GM21576 (cell line): ENCODE data around the gene GBP7.
"Not testable (repeated sequence)": the region's sequence is repeated elsewhere in the genome, so short reads cannot be mapped to it uniquely, and the experiment has no call there.

Experiments used
- ATAC-seq: cut with Tn5 transposase; IDR thresholded peaks from one replicate; pipeline ENCODE4 v1.9.1; 2021; ENCODE audit warnings: mild to moderate bottlenecking, moderate library complexity; ENCODE audit not compliant: unreplicated experiment

Gene GBP7

DNA sequence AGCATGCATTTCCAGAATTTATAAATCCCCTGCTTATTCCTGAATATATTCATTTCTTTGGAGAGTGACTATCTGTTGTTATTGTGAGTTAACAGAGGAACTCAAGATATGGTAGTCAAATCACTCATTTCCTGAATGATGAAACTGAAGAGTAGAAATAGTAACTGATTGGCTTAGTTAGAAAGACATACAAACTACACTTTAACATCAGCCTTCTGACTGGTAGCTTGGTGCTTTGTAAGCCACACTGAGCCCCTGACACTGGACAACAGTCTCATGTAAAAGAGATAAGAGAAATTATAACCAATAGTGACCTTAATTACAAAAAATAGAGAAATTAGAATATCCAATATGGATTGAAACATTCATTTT is 4.8 kb downstream of the GBP7 start:
- no peak for ATAC-seq

DNA sequence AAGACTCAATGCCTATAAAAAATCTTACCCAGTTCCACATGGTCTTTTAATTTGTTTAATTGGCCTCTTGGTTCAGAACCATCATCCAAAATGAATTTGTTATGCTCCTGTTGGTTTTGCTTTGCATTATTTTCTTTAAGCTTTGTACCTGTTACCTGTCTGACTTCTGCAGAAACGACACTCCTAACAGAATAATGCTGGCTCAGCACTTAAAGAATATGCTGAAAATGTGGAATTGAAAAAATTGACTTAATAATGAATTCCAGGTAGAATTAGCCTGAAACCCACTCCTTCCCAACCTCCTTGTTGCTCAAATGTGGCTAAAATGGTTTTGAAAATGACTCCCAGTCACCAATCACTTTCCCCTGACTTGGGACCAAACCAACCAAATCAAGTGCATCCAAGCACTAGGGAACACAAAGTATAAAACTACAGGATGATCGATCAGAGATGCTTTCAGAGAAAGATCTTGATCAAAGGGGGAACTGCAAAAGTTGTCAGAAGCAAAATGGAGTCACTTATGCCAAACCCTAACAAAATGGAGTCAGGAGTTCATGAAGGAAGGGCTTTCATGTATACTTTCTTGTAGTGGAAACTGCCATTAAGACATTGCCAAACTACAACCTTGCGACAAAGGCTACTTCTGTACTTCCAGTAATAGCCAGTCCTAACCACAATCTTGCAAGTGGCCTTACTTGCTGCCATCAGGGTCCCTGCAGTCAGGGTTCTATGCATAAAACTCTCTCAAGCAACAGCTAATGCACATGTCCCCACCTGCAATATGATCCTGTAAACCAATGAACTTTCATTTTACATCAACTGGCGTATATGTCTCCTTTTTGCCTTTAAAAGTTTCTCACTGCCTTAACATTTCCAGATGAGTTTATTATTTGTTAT is 5.4 kb downstream of the GBP7 start:
- no peak for ATAC-seq

DNA sequence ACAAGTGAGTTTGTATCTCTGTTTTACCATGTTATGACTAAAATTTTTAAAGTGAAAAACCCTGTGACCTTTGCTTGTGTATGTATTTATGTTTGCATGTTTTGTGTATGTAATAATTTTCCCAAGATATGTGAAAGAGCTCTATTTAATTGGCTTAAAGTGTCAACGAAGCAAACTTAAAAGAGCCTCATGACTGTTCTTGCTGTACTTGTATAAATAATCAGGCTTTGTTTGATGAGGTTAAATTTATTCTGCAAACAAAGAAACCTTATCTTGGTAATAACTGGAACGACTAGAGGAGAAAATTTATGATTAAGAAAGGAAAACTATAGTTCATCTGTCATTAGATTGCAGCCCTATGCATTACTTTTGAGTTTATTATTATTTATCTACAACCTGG is 6.6 kb downstream of the GBP7 start:
- no peak for ATAC-seq

DNA sequence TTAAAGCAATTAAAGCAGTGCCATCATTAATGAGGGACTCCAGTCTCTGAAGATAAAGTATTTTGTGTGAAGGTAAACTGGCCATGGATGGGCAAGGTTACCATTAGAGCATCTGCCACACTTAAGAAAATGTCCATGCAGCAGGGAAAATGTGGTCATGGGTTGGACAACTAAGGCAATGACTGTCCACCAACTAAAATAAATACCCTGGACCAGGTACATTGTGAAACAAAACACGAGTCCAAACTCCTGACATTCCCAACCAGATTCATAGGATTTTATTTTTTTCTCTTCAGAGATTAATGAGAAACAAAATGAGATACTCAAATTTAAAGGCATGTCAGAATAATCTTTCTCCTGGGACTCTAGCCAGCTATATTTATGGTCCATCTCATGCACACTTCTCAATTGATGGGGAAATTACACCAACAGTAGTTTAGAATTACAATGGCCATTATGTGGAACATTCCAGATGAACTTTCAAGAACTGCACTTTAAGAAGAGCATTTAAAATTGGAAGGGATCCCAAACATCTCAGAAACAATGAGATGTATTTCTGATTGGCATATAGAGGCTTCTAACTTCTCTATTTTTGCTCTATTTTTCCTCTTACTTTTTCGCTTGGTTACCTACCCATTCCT is 8.1 kb downstream of the GBP7 start:
- no peak for ATAC-seq

DNA sequence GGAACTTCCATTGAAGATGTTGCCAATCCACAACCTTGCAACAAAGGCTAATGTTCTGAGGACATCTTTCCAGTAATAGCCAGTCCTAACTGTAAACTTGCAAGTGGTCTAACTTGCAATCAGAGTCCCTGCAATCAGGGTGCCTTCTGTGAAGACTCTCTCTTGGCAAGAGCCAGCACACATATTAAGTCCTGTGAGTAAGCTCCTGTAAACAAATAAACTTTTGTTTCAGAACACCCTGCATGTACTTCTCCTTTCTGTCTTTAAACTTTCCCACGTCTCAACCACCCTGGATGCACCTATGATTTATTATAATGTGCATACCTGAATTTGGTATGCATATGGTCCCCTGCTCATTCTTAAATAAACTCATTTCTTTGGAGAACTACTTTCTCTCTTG is 9.1 kb downstream of the GBP7 start:
- ATAC-seq = no peak

DNA sequence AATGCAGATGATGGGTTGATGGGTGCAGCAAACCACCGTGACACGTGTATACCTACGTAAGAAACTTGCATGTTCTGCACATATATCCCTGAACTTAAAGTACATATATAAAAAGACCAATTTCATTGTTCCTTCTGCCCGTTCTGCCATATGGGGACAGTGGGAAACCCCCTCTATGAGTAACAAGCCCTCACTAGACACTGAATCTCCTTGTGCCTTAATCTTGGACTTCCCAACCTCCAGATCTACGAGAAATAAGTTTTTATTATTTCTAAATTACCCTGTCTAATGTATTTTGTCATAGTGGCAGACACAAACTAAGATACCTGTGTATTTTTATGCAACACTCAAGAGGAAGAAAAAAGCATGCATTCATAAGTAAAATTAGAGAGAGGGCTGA is 10.0 kb downstream of the GBP7 start:
- no peak for ATAC-seq

DNA sequence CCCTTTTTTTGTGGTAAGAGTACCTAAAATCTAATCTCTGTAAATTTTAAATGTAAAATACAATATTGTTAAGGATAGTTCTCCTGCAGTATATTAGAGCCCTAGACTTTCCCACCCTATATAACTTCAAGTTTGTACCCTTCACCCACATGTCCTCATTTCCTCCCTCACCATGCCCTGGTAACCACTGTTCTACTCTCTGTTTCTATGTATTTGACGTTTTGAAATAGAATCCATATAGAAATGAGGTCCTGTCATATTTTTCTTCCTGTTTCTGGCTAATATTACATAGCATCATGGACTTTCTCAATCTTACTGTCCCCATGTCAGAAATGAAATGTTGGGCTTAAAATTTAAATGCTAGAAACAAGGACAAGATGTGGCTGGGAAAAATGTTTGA is 24.8 kb downstream of the GBP7 start:
- no peak for ATAC-seq

DNA sequence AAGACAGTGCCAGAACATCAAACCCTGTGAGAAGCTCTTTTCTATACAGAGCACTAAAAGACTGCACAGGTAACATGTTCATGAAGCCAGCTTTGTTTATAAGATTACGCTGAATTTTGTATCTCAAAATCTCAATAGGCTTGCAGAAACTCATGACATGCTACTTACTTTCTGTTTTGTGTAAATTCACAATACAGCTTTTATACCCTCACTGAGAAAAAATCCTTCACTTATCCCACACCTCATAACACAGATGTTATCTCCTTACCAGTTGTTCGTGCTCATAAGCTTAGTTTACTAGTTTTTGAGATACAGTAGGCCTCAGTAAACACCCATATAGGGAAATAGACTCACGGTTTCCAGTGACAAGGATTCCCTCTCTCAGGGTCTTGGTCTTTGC is 25.8 kb downstream of the GBP7 start:
- no peak for ATAC-seq

DNA sequence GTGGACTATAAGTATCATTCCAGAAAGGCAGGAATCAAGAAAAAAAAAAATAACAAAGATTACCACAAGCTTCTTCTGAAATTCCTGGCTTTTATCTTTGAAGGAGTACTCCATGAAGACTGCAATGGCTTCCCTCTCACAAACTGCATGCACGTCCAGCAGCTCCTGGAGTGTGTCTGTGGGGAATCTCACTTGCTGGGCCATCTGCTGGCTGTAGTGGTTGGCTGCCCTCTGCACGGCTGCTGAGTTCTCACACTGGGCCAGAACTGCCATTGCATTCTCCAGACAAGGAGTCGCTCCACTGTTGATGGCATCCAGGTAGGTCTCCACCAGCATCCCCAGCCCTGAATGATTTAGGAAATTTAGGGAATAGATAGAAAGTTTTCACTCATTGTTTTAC is 26.6 kb downstream of the GBP7 start:
- ATAC-seq = no peak

DNA sequence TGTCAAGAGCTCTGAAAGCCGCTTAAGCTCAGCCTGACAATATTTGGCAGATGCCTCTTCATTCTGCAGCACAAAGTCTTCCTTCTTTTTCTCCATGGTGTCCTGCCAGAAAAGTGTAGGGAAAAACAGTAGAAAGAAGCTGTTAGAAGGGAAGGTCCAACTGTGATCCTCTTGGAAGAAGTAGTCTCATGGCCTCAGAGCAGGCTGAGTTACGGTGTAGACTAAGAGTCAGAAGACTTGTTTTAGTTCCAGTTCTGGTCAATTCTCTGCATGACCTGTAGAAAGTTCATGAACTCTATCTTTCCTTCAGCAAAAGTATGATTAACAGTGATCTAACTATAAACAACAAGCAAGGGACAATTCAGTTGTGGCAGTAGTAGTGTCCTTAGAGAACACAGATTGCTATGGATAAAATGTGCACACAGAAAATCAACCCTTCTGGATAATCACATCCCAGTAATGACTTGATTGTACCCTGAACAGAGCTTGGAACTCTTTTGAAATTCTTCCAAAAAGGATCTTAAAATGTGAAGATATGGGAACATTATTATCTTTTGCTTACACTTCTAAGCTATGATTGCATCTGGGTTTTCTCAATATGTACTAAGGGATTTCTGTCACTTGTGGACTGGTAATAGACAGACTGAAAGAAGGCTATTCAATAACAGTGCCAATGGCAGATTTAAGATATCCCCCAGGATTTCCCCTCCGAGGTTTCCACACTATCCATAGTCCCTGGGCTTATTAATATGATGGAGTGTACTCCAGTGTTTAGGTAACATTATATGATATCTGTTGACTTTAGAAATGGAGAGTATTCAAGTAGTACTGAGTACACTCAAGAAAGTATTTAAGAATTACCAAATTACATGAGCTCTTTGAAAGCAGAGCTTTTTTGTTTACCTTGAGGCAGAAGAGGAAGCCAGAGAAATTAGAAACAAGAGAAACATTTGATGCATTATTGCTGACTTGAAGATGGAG is 27.8 kb downstream of the GBP7 start:
- ATAC-seq = no peak

DNA sequence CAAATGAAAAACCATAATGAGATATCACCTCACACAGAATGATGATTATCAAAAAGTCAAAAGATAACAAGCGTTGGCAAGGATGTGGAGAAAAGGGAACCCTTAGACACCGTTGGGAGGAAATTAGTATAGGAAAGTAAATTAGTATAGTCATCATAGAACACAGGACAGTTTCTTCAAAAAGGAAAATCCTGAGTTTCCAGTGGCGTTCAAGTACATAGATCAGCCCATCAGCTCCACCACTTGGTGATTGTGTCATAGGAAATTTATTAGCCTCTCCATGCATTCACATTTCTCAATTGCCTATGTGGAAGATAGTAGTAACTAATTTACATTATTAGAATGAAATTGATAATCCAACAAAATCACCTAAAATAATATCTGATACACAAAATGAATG is 29.1 kb downstream of the GBP7 start:
- ATAC-seq = no peak

DNA sequence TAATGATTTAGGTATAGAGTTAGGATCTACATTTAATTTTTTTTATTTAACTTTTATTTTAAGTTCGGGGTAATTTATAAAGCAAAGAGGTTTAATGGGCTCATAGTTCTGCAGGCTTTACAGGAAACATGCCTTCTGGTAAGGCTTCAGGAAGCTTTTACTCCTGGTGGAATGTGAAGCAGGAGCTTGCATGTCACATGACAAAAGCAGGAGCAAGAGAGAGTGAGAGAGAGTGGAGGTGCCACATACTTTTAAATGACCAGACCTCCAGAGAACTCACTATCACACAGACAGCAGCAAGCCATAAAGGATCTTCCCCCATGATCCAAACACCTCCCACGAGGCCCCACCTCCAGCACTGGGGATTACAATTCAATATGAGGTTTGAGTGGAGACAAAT is 32.3 kb downstream of the GBP7 start:
- no peak for ATAC-seq

DNA sequence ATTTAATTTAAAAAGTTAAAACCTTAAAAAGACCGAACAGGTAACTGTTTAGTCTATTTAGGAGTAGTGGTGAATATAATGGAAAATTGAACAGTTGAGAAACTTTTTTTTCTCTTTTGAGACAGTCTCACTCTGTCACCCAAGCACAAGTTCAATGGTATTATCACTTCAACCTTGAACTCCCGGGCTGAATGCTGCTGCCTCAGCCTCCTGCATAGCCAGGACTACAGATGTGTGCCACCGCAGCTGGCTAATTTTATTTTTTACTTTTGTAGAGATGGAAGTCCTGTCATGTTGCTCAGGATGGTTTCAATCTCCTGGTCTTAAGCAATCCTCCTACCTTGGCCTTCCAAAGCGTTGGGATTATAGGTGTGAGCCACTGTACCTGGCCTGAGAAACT is 33.6 kb downstream of the GBP7 start:
- ATAC-seq = no peak

DNA sequence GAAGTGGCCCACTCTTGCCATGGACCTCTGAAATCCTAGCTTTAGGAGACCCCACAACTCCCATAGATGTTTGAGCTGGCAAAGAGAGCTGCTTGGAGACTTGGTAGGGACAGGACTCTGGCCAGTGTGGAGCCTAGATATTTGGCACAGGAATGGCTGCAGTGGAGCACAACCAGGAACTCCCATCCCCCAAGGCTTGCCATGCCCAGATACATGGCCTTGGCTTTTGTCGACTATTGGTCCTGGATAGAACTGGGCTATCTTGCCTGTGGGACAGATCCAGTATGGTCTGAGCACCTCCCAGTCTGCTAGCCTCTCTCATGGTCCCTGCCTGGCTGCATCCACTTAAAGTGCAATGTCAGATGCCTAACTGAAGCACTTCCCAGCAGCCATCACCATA is 42.1 kb downstream of the GBP7 start:
- ATAC-seq = no peak

DNA sequence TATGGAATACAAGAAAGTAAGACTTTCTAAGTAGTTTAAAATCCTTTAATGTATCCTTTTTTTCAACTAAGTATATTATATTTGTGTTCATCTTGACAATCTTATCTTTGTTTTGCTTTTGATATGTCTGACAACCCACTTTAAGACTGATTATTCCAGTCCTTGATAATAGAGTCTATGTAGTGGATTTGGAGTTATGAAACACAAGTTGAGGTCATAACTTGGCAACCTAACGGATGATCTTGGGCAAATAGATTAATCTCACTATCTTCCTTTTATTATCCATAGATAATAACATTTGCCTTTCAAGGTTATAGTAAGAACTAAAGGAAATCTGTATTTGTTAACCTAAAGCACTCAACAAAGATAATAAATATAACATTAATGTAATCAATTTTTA is 45.1 kb downstream of the GBP7 start:
- ATAC-seq = no peak

DNA sequence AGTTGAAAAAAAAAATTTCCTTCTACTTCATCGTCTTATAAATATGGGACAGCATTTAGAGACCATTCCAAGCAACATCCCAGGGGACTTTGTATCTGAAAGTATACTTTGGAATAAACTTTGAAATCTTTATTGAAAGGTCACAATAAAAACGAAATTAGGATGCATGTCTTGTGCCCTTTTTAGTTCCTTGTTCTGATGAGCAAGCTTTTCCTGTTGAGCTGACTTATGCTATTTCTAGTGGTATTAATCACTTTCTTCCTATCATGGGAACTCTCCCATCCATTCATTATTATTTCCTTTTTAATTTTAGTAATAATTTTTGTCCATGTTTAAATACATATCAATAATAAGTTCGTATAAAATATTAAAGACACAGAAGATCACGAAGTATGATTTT is 45.9 kb downstream of the GBP7 start:
- no peak for ATAC-seq

DNA sequence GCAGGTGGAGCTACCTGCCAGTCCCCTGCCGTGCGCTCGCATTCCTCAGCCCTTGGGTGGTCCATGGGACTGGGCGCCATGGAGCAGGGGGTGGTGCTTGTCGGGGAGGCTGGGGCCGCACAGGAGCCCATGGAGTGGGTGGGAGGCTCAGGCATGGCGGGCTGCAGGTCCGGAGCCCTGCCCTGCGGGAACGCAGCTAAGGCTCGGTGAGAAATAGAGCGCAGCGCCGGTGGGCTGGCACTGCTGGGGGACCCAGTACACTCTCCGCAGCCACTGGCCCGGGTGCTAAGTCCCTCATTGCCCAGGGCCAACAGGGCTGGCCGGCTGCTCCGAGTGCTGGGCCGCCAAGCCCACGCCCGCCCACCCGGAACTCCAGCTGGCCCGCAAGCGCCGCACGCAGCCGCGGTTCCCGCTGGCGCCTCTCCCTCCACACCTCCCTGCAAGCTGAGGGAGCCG is 47.8 kb downstream of the GBP7 start:
- ATAC-seq = not testable (repeated sequence)

DNA sequence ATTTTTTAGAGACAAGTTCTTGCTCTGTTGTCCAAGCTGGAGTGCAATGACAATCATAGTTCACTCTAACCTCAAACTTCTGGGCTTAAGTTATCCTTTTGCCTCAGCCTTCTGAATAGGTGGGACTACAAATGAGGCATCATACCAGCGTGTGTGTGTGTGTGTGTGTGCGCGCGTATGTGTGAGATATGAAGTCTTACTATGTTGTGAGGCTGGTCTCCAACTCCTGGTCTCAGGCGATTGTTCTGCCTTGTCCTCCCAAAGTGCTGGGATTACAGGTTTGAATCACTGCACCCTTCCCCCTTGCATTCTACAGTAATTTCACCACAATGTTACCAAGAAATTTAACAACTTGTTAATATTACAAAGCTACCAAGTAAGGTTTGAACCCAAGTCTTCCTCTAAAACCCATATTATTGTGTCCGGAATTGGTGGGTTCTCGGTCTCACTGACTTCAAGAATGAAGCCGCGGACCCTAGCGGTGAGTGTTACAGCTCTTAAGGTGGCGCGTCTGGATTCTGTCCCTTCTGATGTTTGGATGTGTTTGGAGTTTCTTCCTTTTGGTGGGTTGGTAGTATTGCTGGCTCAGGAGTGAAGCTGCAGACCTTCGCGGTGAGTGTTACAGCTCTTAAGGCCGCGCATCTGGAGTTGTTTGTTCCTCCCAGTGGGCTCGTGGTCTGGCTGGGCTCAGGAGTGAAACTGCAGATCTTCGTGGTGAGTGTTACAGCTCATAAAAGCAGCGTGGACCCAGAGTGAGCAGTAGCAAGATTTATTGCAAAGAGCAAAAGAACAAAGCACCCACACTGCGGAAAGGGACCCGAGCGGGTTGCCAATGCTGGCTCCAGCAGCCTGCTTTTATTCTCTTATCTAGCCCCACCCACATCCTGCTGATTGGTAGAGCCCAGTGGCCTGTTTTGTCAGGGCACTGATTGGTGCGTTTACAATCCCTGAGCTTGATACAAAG is 48.9 kb downstream of the GBP7 start:
- ATAC-seq = not testable (repeated sequence)

DNA sequence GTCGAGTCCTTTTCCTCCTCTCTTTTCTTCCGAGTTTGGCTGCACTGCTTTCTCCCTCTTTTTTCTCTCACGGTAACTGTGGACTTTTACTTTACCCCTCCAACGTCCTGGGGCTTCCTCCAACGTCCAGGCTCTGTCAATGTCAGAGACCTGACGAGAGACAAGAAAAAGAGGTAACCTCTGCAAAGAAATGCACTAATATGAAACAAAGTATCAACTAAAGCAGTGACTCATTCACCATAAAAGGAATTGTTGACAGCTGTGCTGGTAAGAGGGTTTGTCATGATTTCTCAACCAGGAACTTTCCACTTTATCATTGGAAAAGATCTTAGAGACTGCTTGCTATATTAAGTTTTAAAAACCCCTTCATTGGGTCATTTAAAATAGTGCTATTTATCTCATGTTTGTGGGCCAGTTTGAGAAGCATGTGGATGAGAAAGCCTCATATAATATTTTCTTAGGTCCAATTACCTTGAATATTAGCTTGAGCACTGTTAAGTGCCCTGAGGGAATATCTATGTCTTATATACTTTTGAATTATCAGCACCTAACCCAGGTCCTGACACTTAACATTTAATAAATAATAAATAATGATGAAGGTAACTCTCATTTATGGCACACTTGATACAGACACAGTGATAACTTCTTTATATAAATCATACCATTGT is 49.8 kb downstream of the GBP7 start, which contains the start of gene GBP2:
GBP2 (minus strand) TSS at position 202 of the 668 bp plus-strand sequence. CDS start 4,148 bp downstream, outside the sequence.
- ATAC-seq = peak; percentile 87
